Omental fat pad (tissue), 4 donors: ENCODE measurements around the gene HPRT1. TPM values are rescaled to one million over a fixed set of nuclear protein-coding genes. Genes with fewer than 3 reads are reported as not detected.

ENCODE experiments used
- ATAC-seq: fragments of 150-250 bp; one replicate; pipeline ENCODE4 v1.9.1; 2016; ENCODE audit warnings: mild to moderate bottlenecking, moderate library complexity; ENCODE audit not compliant: low FRiP score
- DNase-seq: peaks from one replicate; pipeline ENCODE4 v3.0.0-alpha.2; 2019; ENCODE audit warnings: low spot score
- total RNA-seq, 4 donors: library from RNA; depleted of rRNA; stranded (reverse); fragments of >200 nt; gene quantifications; one replicate each; pipeline ENCODE4 v1.1.0, GENCODE V29; 2016
- TF ChIP-seq, protein P1 (sequence below), 3 donors: fragments of 450-650 bp; IDR thresholded peaks; one replicate each; pipeline ENCODE4 v1.5.1; 2016 to 2017; ENCODE audit warnings: antibody characterized with exemption in 3 of 3, mild to moderate bottlenecking in 3 of 3, moderate library complexity in 2 of 3

HPRT1 gene
- total RNA-seq, 4 donors from 2014 or later = 6.9 to 21.7 (median 10.6) TPM

DNA sequence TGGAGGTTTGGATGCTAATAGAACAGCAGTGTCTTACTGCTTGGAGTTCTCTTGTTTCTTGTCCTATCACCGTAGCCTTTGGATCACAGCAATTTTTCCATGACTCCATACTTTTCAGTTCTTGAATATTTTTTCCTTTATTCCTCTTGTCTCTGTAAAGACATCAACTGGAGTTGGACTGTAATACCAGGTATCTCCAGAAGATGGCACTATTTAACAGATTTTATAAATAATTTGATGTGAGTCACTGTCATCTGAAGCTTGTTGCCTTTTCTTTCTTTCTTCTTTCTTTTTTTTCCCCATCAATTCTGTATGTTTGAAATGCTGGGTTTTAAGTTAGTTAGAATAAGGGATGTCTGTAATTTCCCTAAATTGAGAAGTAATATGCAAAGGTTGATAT, 24.1 kb downstream of the HPRT1 start:
- TF ChIP-seq, protein P1, sequence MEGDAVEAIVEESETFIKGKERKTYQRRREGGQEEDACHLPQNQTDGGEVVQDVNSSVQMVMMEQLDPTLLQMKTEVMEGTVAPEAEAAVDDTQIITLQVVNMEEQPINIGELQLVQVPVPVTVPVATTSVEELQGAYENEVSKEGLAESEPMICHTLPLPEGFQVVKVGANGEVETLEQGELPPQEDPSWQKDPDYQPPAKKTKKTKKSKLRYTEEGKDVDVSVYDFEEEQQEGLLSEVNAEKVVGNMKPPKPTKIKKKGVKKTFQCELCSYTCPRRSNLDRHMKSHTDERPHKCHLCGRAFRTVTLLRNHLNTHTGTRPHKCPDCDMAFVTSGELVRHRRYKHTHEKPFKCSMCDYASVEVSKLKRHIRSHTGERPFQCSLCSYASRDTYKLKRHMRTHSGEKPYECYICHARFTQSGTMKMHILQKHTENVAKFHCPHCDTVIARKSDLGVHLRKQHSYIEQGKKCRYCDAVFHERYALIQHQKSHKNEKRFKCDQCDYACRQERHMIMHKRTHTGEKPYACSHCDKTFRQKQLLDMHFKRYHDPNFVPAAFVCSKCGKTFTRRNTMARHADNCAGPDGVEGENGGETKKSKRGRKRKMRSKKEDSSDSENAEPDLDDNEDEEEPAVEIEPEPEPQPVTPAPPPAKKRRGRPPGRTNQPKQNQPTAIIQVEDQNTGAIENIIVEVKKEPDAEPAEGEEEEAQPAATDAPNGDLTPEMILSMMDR (IDR thresholded peaks at IDR 0.05) = no peak
- ATAC-seq = no peak
- no peak for DNase-seq

DNA sequence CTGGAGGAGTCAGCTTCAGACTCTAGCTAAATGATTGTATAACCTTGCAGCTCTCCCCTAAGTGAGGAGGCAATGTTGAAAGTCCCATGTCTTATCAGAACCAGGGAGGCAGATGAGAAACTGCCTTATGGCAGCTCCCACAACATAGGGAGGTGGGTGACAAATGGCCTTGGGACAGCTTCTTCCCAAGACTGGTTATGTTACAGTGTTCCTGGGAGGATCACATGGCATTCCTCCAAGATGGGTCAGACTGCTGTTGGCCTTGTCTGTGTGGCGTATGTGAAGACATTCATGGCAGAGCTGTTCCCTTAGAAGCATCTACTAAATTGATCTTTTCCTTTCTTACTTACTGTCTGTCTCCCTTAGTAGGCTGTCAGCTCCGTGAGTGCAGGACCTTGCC, 42.0 kb downstream of the HPRT1 start:
- TF ChIP-seq, protein P1 (IDR thresholded peaks at IDR 0.05) = no peak
- DNase-seq = no peak
- no peak for ATAC-seq

DNA sequence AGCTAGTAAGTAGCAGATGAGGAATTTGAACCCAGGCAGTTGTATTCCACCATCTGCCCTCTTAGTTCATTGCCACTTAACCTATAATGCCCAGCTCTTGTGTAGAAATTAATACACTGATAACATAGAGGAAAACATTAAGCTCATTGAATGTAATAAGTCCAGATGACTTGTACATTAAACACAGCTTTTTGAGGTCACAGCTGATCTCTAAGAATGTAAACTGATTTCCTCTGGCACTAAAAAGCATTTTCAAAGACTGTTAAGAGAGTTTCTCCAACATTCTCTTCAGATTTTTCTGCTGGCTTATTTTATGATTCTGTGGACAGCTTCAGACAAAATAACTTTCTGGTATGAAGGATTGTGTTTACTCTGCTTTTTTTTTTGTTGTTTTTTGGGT, 42.7 kb downstream of the HPRT1 start:
- no peak for DNase-seq
- TF ChIP-seq, protein P1 (IDR thresholded peaks at IDR 0.05) = no peak
- no peak for ATAC-seq

DNA sequence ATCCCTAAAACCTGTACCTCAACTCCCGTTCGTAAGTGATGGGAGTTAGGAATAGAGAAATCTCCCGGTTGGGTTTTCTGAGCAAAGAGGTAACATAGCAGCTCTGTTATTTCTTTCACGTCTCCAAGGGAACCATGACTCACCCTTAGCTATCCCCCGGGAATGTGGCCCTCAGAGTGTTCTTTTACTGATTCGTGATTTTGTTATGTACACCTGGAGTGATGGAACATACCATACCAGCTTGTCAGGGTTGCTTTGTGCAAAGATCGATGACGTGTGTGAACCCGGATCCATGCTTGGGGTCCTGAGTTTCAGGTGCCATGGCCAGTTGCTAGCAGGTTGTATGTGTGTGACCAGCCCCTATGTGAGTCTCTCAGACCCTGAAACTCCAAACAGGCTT, 52.6 kb downstream of the HPRT1 start:
- TF ChIP-seq, protein P1 (IDR thresholded peaks at IDR 0.05) = no peak
- DNase-seq (no peak), ATAC-seq (no peak)

DNA sequence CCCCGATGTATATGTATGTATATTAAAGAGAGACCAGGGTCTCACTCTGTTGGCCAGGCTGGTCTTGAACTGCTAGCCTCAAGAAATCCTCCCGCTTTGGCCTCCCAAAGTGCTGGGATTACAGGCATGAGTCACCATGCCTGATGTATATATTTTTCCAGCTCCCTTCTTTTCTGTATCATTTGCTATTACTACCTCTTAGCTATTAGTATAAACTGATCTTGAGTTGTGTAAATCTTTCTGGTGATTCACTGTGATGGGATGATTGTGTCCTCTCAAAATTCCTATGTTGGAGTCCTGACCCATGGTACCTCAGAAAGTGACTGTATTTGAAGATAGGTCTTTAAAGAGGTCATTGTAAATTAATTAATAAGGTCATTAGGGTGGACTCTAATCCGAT, 53.1 kb downstream of the HPRT1 start:
- TF ChIP-seq, protein P1 (IDR thresholded peaks at IDR 0.05) = no peak
- no peak for DNase-seq
- ATAC-seq = no peak

DNA sequence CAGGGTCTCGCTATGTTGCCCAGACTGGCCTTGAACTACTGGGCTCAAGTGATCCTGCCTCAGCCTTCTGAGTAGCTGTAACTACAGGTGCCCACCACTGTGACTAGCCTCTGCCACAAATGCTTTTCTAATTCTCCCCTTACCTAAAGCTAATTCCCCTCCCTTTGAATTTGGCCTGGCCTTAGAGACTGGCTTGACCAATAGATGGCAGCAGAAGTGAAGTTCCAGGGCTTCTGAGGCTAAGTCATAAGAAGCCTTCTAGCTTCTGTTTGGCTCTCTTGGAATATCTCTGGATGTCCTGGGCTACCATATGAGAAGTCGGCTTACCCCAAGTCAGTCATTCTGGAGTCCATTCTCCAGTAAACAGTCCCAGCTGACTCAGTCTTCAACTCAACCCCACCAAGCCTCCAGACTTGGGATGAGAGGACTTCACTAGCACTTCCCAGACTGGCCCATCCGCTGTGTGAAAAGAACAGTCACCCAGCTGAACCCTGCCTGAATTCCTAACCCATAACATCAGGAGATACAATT, 61.0 kb downstream of the HPRT1 start:
- ATAC-seq = peak; percentile 54
- no peak for DNase-seq
- TF ChIP-seq, protein P1 (IDR thresholded peaks at IDR 0.05) = no peak

DNA sequence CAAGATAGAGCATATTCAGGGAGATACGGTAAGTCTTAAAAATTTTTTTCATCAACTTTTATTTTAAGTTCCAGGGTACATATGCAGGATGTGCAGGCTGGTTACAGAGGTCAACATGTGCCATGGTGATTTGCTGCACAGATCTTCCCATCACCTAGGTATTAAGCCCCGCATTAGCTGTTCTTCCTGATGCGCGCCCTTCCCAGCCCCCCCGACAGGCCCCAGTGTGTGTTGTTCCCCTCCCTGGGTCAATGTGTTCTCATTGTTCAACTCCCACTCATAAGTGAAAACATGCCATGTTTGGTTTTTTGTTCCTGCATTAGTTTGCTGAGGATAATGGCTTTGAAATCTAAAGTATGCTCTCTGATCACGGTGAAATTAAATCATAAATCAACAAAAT, 64.2 kb downstream of the HPRT1 start:
- TF ChIP-seq, protein P1 (IDR thresholded peaks at IDR 0.05) = no peak
- ATAC-seq (no peak), DNase-seq (no peak)
